AG04449 (cell line): ENCODE results near the gene APOA5.
"Not testable (repeated sequence)": the region's sequence is repeated elsewhere in the genome, so short reads cannot be mapped to it uniquely, and the experiment has no call there.

Experiments used
- CTCF ChIA-PET: fragments of 350-600 bp; formaldehyde crosslinking; extraction: SDS; loops from one replicate; lab custom pipeline; 2021; ENCODE audit warnings: antibody characterized with exemption; lab: Yijun Ruan, JAX
- POLR2A ChIA-PET: fragments of 400-600, 350-600 bp; formaldehyde crosslinking; extraction: SDS; loops from one replicate; lab custom pipeline; 2020; ENCODE audit warnings: antibody characterized with exemption, inconsistent platforms; lab: Yijun Ruan, JAX
- DNase-seq: peaks from one replicate; pipeline ENCODE4 v3.0.0-alpha.2; 2010; ENCODE audit warnings: low read depth, low spot score
- H3K4me3 ChIP-seq: 2 replicates; pipeline ENCODE4 v1.5.1; 2011; ENCODE audit warnings: low read depth, mild to moderate bottlenecking, control low read depth, low read length
- TF ChIP-seq, protein P1 (sequence below): IDR thresholded peaks from one replicate; pipeline ENCODE4 v1.5.1; 2011; ENCODE audit warnings: mild to moderate bottlenecking, moderate library complexity, low read length, control low read depth, inconsistent platforms; ENCODE audit not compliant: insufficient read depth; ENCODE audit errors: missing control alignments

Gene APOA5

DNA sequence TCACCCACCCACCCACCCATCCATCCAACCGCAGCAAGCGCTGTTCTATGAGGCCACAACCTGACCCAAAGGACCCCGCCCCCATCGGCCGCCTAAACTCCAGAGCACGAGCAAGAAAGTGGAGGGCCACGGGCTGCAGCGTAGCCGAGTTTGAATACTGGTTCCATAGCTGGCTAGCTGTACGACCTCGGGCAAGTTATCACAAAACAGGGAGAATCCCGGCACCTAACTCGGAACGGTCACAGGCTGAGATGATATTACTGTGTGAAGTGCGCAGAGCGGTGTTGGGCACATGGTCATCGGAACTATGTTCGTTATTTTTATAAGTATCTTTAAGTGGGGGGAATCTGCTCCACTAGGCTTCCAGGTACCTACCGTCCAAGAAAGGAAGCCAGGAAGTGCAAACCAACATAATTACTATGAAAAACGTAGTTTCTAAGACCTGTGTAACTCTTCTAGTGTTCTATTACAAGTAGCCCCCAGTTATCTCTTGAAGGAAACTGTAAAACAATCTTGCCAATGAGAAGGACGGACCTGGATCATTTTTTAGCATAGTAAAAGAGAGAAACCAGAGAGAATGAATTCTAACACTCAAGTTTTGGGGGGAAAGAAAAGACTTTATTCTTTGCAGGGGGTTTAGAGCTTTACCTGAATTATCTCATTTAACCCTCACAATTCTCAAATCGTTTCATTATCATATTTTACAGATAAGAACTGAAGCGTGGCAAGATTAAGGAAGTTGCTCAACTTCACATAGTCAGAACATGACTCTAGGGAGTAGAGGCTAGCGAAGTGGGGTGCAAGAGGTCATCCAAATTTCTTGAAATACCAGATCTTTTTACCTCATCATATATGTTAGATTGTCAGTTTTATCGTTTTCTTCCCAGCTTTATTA, 18.2 kb downstream of the APOA5 start:
- ChIA-PET CTCF (interaction anchor here (1.8 to 2.9 kb wide), 2 partner anchors 17 to 331 kb away, joined by 3 to 17 read pairs; partner anchors contain the start of gene APOA5), POLR2A (no interaction called here)
- TF ChIP-seq, protein P1, sequence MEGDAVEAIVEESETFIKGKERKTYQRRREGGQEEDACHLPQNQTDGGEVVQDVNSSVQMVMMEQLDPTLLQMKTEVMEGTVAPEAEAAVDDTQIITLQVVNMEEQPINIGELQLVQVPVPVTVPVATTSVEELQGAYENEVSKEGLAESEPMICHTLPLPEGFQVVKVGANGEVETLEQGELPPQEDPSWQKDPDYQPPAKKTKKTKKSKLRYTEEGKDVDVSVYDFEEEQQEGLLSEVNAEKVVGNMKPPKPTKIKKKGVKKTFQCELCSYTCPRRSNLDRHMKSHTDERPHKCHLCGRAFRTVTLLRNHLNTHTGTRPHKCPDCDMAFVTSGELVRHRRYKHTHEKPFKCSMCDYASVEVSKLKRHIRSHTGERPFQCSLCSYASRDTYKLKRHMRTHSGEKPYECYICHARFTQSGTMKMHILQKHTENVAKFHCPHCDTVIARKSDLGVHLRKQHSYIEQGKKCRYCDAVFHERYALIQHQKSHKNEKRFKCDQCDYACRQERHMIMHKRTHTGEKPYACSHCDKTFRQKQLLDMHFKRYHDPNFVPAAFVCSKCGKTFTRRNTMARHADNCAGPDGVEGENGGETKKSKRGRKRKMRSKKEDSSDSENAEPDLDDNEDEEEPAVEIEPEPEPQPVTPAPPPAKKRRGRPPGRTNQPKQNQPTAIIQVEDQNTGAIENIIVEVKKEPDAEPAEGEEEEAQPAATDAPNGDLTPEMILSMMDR = no peak
- H3K4me3 ChIP-seq = peak overlapping the region; percentile 78
- DNase-seq = no peak

DNA sequence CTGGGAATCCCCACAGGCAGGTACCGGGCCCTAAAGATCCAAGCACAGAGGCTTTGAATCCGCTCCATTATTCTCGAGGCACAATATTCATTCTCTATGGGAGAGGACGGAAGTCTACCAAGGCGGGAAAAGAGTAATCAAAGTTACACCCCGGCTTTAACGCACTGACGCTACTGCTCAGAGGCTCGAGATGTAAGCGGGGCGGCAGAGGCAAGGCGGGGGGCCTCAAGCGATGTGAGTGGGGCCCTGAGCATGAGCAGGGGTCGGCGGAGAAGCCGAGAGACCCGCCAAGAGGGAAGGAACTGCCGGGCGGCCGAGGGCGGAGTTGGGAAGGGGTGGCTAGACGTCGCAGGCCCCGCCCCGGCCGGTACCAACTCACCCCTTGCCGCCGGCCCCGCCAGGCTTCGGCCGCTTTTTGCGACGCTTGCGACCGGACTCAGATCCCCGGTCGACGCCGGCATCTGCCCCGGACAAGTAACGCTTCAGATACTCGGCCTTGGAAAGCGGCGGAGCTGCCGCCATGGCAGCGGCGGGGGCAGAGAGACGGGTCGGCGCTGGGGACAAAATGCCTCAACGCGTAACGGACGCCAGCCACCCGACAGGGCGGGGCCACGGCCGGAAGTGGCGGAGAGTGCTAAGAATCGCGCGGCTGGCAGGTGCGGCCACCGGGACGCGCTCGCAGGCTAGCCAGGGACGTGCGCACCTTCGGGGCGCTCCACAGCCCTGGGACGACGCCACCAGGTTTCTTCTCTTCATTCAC, 19.1 kb downstream of the APOA5 start, which contains the start of gene BUD13:
BUD13 (minus strand) TSS at position 545 of the 760 bp plus-strand sequence; CDS start at position 522, 23 bp downstream.
- TF ChIP-seq, protein P1 = no peak
- ChIA-PET POLR2A (no interaction called here), CTCF (interaction anchor here (1.8 to 2.9 kb wide), 3 partner anchors 18 to 334 kb away, joined by 8 to 17 read pairs (median 9); partner anchors contain the start of gene APOA5)
- H3K4me3 ChIP-seq = peak within 1 kb of the TSS; percentile 78
- DNase-seq = no peak

DNA sequence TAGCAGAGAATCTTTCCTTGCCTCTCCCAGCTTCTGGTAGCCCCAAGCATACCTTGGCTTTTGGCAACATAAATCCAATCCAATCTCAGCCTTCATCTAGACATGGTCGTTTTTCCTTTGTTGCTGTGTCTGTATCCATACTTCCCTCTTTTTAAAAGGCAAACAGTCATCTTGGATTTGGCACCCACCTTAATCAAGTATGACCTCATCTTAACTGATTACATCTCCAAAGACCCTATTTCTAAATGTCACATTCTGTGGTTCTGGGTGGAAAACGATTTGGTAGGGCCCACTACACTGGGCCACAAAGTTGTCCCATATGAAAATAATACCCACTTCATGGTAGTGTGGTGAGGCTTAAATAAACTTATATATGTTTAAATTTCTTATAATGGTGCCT, 19.7 kb downstream of the APOA5 start:
- ChIA-PET CTCF (interaction anchor here (1.2 to 2.1 kb wide), 5 partner anchors 10 to 334 kb away, joined by 4 to 9 read pairs (median 6); partner anchors contain the start of gene APOA5), POLR2A (no interaction called here)
- TF ChIP-seq, protein P1 = no peak
- DNase-seq = no peak
- peak overlapping the region; percentile 78 for H3K4me3 ChIP-seq

DNA sequence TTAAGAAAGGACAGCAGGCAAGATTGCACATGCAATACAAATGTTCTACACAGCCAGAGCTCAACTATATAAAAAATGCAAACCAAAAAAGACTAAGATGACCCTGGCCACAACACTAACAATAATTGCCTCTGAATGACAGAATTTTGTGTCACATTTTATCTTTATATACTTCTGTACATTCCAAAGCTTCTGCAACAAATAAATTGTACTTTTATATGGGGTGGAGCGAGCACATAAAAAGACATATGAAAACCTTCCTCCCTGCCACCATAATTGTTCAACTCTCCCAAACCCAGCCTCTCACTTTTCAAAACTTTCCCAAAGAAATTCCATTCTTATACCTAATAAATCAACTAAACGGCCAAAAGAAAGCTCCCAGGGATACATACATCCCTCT, 29.5 kb downstream of the APOA5 start:
- no peak overlapping the region for H3K4me3 ChIP-seq
- TF ChIP-seq, protein P1 = no peak
- ChIA-PET POLR2A (no interaction called here), CTCF (interaction anchor here (0.7 to 6.8 kb wide), 4 partner anchors 9 to 19 kb away, joined by 3 to 46 read pairs (median 5); no protein-coding TSS in a partner anchor)
- DNase-seq = no peak

DNA sequence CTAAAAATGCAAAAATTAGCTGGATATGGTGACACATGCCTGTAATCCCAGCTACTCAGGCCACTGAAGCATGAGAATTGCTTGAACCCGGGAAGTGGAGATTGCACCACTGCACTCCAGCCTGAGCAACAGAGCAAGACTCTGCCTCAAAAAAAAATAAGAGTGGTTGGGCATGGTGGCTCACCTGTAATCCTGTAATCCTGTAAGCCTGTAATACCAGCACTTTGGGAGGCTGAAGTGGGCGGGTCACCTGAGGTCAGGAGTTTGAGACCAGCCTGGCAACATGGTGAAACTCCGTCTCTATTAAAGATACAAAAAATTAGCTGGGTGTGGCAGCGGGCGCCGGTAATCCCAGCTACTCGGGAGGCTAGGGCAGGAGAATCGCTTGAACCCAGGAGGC, 35.6 kb downstream of the APOA5 start:
- CTCF ChIA-PET = interaction anchor here (1.3 to 6.8 kb wide), 3 partner anchors 10 to 470 kb away, joined by 3 to 46 read pairs (median 4); no protein-coding TSS in a partner anchor
- POLR2A ChIA-PET, DNase-seq, H3K4me3 ChIP-seq: not testable (repeated sequence)

DNA sequence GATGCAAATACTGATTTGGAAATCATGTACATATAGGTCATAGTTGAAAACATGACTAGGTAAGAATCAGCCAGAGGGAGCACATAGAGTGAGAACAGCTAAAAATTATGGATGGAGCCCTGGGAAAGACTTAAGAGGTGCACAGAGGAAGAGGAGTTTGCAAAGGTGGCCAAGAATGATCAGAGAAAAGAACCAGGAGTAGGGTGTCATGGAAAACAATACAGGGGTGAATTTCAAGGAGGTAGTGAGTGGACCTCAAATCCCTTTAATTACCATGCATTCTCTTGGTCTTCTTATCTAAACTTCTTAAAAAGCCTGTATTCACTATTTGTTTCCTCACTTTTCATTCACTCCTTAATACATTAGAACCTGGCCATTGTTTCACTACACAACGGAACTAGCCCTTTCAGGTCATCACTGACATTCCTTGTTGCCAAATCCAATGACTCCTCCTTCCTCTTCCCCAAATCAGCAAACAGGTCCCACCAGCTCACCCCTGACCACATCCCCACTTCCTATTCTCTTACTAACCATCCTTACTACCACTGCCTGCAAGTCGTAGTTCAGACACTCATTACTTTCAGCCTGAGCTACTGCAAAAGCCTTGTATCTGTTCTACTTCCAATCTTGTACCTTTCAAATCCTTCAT, 41.5 kb downstream of the APOA5 start:
- no peak for DNase-seq
- TF ChIP-seq, protein P1 = no peak
- no peak overlapping the region for H3K4me3 ChIP-seq
- CTCF ChIA-PET = interaction anchor here (1.0 to 1.7 kb wide), 6 partner anchors 8 to 356 kb away, joined by 3 to 7 read pairs (median 4); no protein-coding TSS in a partner anchor
- POLR2A ChIA-PET = no interaction called here
